ENCODE measurements around the gene DOK7. TPM values are rescaled to one million over a fixed set of nuclear protein-coding genes. Genes with fewer than 3 reads are reported as not detected.

DOK7 gene
- total RNA-seq, 2 experiments from 2014 or later, result not detected

DNA sequence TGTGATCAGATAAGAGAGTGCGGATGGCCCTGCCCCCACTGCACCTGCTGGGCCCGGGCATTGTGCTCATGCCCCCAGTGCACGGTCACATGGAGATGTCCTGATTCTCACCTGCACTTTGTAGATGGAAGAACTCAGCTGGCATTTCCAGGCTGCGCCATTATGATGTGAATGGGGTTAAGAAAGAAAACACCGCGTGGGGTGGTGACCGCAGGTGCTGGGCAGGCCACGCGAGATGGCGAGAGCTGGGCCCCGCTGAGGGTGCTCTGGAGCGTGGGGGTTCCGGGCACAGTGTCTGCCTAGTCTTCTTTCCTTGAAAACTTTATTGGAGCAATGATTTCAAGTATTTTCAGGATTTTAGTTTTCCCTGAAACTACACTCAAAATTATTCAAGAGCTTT, 39.2 kb upstream of the DOK7 start:
- Histone ChIP-seq H3K4me1 (ENCODE audit: insufficient read depth, low read length) (no peaks in the 10 kb centered on the region), H3K36me3 (ENCODE audit: insufficient read depth, low read length) (no peaks in the 10 kb centered on the region), H3K4me3 (ENCODE audit: low read length) (no peak overlapping the region), H3K27me3 (ENCODE audit: control insufficient read depth in 1 of 2, insufficient read depth in 2 of 2, low read length in 2 of 2) (no peaks in the 10 kb centered on the region), H3K27ac (ENCODE audit: low read depth in 1 of 2, low read length in 2 of 2) (no peak overlapping the region), H3K9me3 (ENCODE audit: control insufficient read depth in 1 of 2, insufficient read depth in 1 of 2, low read length in 2 of 2) (no peaks in the 10 kb centered on the region)
- POLR2A ChIA-PET, result no interaction called here
- no peak overlapping the region for H3K27ac Mint-ChIP-seq
- H3K36me3 Mint-ChIP-seq (ENCODE audit: low read depth), result peaks cover 9% of the 10 kb centered on the region
- no peaks in the 10 kb centered on the region for H3K9me3 Mint-ChIP-seq
- H3K27me3 Mint-ChIP-seq, result no peaks in the 10 kb centered on the region
- ATAC-seq (ENCODE audit: poor library complexity) (no peak), DNase-seq (no peak)
- TF ChIP-seq, protein P1, sequence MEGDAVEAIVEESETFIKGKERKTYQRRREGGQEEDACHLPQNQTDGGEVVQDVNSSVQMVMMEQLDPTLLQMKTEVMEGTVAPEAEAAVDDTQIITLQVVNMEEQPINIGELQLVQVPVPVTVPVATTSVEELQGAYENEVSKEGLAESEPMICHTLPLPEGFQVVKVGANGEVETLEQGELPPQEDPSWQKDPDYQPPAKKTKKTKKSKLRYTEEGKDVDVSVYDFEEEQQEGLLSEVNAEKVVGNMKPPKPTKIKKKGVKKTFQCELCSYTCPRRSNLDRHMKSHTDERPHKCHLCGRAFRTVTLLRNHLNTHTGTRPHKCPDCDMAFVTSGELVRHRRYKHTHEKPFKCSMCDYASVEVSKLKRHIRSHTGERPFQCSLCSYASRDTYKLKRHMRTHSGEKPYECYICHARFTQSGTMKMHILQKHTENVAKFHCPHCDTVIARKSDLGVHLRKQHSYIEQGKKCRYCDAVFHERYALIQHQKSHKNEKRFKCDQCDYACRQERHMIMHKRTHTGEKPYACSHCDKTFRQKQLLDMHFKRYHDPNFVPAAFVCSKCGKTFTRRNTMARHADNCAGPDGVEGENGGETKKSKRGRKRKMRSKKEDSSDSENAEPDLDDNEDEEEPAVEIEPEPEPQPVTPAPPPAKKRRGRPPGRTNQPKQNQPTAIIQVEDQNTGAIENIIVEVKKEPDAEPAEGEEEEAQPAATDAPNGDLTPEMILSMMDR (IDR thresholded peaks at IDR 0.05), result no peak
- H3K4me3 Mint-ChIP-seq, result no peak overlapping the region
- H3K4me1 Mint-ChIP-seq (ENCODE audit: low read depth), result no peaks in the 10 kb centered on the region
- intact Hi-C loops (cut with DNase I, micrococcal nuclease), result no loop called here
- CTCF ChIA-PET, result no interaction called here

DNA sequence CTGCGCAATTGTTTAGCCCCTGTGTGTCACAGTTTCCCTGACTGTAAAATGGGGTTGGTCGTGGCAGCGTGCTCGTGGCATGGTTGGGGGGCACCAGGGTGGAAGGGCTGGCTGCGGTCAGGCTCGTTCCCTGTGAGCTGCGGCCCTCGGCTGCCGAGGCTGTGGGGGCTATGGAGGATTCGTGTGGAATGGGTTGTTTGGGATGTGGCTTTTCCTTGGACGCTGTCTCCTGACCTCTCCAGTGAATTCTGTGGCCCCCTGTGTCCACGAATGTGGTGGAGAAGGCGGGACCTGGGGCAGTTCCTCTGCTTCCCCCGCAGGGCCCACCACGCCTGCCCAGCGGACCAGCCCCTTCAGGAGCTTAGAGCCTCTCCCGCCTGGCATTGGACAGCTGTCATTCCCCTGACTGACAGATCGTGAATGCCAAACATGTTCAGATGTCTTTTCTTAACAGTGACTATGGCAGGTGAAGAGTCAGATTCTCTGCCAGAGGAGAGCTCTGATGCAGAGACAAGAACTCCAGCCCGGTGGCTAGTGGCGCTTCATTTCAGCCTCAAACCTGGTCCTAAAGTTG, 38.5 kb upstream of the DOK7 start:
- Mint-ChIP-seq H3K4me1 (ENCODE audit: low read depth) (no peaks in the 10 kb centered on the region), H3K9me3 (no peaks in the 10 kb centered on the region), H3K27me3 (no peaks in the 10 kb centered on the region), H3K4me3 (no peak overlapping the region), H3K36me3 (ENCODE audit: low read depth) (peaks cover 16% of the 10 kb centered on the region), H3K27ac (no peak overlapping the region)
- POLR2A ChIA-PET, result no interaction called here
- CTCF ChIA-PET, result no interaction called here
- no peaks in the 10 kb centered on the region for H3K9me3 ChIP-seq (ENCODE audit: control insufficient read depth in 1 of 2, insufficient read depth in 1 of 2, low read length in 2 of 2)
- intact Hi-C loops (cut with DNase I, micrococcal nuclease), result no loop called here
- DNase-seq (no peak), ATAC-seq (ENCODE audit: poor library complexity) (no peak)
- TF ChIP-seq, protein P1 (IDR thresholded peaks at IDR 0.05), result no peak
- no peaks in the 10 kb centered on the region for H3K36me3 ChIP-seq (ENCODE audit: insufficient read depth, low read length)
- no peaks in the 10 kb centered on the region for H3K4me1 ChIP-seq (ENCODE audit: insufficient read depth, low read length)
- H3K27ac ChIP-seq (ENCODE audit: low read depth in 1 of 2, low read length in 2 of 2), result no peak overlapping the region
- no peak overlapping the region for H3K4me3 ChIP-seq (ENCODE audit: low read length)
- no peaks in the 10 kb centered on the region for H3K27me3 ChIP-seq (ENCODE audit: control insufficient read depth in 1 of 2, insufficient read depth in 2 of 2, low read length in 2 of 2)

DNA sequence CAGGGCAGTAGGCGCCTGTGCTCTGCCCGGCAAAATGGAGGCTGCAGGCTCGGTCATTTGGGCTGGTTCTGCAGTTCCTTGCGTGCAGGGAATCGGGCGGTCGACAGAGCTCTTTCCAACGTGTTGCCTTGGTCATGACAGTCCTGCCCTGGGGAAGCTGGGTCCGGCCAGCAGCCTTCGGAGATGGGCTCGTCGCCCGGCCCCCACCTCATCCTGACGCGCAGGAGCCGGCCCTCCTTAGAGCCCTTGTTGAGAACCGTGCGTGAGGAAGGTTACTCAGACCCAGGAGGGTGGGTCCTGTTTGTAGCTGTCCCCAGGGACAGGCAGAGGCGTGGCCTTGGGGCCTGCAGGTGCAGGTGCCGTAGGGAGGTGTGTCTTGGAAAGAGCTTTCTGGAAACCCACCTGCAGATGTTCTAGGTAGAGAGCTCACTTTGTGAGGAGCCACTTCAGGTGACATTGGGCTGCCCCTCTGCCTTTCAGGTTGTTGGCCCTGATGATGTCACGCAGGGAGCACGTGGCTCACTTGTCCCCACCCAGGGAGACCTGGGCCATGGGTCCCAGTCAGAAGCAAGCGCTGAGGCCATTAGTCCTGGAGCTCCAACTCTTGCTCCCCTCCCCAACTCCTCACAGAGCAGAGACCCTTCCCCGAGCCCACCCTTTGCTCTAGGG, 36.5 kb upstream of the DOK7 start:
- TF ChIP-seq, protein P1 (IDR thresholded peaks at IDR 0.05), result no peak
- no peaks in the 10 kb centered on the region for H3K27me3 ChIP-seq (ENCODE audit: control insufficient read depth in 1 of 2, insufficient read depth in 2 of 2, low read length in 2 of 2)
- Mint-ChIP-seq H3K27ac (no peak overlapping the region), H3K36me3 (ENCODE audit: low read depth) (peaks cover 16% of the 10 kb centered on the region), H3K9me3 (no peaks in the 10 kb centered on the region), H3K4me3 (no peak overlapping the region), H3K4me1 (ENCODE audit: low read depth) (no peaks in the 10 kb centered on the region), H3K27me3 (no peaks in the 10 kb centered on the region)
- H3K36me3 ChIP-seq (ENCODE audit: insufficient read depth, low read length), result no peaks in the 10 kb centered on the region
- ChIA-PET POLR2A (no interaction called here), CTCF (no interaction called here)
- H3K4me3 ChIP-seq (ENCODE audit: low read length), result no peak overlapping the region
- DNase-seq, result no peak
- no peak overlapping the region for H3K27ac ChIP-seq (ENCODE audit: low read depth in 1 of 2, low read length in 2 of 2)
- intact Hi-C loops (cut with DNase I, micrococcal nuclease), result no loop called here
- no peaks in the 10 kb centered on the region for H3K9me3 ChIP-seq (ENCODE audit: control insufficient read depth in 1 of 2, insufficient read depth in 1 of 2, low read length in 2 of 2)
- H3K4me1 ChIP-seq (ENCODE audit: insufficient read depth, low read length), result no peaks in the 10 kb centered on the region
- ATAC-seq (ENCODE audit: poor library complexity), result no peak

Measured in CD4-positive, alpha-beta T cell (primary cell).